ENCODE data around the gene LRRC4. TPM values are rescaled to one million over a fixed set of nuclear protein-coding genes. Genes with fewer than 3 reads are reported as not detected.

The LRRC4 gene
- total RNA-seq, 1 donor from 2014 or later, result 19.8 TPM

- no peak overlapping the region for H3K4me3 Mint-ChIP-seq
- no peak overlapping the region for H3K27ac Mint-ChIP-seq
- H4K20me1 ChIP-seq (ENCODE audit: low read depth), result no peaks in the 10 kb centered on the region
- H3K9me3 Mint-ChIP-seq, result no peaks in the 10 kb centered on the region
- TF ChIP-seq EZH2 (IDR thresholded peaks at IDR 0.05) (no peak), EZH2phosphoT487 (IDR thresholded peaks at IDR 0.05) (no peak)
- TF ChIP-seq, protein P1, sequence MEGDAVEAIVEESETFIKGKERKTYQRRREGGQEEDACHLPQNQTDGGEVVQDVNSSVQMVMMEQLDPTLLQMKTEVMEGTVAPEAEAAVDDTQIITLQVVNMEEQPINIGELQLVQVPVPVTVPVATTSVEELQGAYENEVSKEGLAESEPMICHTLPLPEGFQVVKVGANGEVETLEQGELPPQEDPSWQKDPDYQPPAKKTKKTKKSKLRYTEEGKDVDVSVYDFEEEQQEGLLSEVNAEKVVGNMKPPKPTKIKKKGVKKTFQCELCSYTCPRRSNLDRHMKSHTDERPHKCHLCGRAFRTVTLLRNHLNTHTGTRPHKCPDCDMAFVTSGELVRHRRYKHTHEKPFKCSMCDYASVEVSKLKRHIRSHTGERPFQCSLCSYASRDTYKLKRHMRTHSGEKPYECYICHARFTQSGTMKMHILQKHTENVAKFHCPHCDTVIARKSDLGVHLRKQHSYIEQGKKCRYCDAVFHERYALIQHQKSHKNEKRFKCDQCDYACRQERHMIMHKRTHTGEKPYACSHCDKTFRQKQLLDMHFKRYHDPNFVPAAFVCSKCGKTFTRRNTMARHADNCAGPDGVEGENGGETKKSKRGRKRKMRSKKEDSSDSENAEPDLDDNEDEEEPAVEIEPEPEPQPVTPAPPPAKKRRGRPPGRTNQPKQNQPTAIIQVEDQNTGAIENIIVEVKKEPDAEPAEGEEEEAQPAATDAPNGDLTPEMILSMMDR (IDR thresholded peaks at IDR 0.05), result no peak
- H3K4me1 Mint-ChIP-seq, result peaks cover 16% of the 10 kb centered on the region
- no peaks in the 10 kb centered on the region for H3K9me3 ChIP-seq (ENCODE audit: low read depth)
- H3K9ac ChIP-seq, result no peak overlapping the region
- no peak overlapping the region for H3K27ac ChIP-seq
- no peak overlapping the region for H2AFZ ChIP-seq (replicated peaks)
- no peak overlapping the region for H3K4me3 ChIP-seq
- no peaks in the 10 kb centered on the region for H3K27me3 ChIP-seq
- no peak for DNase-seq (ENCODE audit: low spot score)
- H3F3A ChIP-seq (ENCODE audit: low read depth), result no peaks in the 10 kb centered on the region
- H3K36me3 ChIP-seq, result no peaks in the 10 kb centered on the region
- peaks cover 4% of the 10 kb centered on the region for H3K4me1 ChIP-seq
- peaks cover 2% of the 10 kb centered on the region for H3K27me3 Mint-ChIP-seq (ENCODE audit: insufficient read depth, low read depth)
- H3K79me2 ChIP-seq (ENCODE audit: low read depth), result no peaks in the 10 kb centered on the region
- H3K36me3 Mint-ChIP-seq, result no peaks in the 10 kb centered on the region
- no peak overlapping the region for H3K4me2 ChIP-seq
Measured at GRCh38 chr7:128053991-128054390, 22.8 kb upstream of the LRRC4 start.

DNA sequence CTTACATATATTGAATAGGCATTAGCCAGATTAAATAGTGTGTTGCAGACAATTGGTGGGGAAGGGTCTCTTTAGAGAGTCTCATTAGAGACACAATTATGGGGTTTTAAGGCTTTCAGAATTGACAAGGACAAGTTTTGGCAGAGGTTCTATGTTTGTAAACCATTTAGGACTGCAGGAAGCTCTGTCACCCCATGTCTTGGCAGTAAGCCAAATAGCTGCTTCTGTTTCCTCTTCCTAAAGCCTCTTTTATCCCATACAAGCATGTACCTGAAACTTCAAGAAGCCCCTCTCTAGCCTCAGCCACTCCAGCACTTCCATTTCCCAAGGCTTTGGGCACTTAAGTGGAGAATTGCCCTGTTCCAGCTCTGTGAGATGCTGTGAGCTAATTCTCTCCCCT, 21.8 kb upstream of the LRRC4 start:
- no peaks in the 10 kb centered on the region for H3K36me3 Mint-ChIP-seq
- no peak overlapping the region for H3K27ac Mint-ChIP-seq
- Histone ChIP-seq H3K4me3 (no peak overlapping the region), H3K9ac (no peak overlapping the region), H3K36me3 (no peaks in the 10 kb centered on the region), H3K9me3 (ENCODE audit: low read depth) (no peaks in the 10 kb centered on the region), H4K20me1 (ENCODE audit: low read depth) (no peaks in the 10 kb centered on the region), H3K4me1 (no peaks in the 10 kb centered on the region), H3K4me2 (no peak overlapping the region), H3K27me3 (no peaks in the 10 kb centered on the region), H3K79me2 (ENCODE audit: low read depth) (no peaks in the 10 kb centered on the region), H3F3A (ENCODE audit: low read depth) (no peaks in the 10 kb centered on the region), H2AFZ (replicated peaks) (no peak overlapping the region), H3K27ac (no peak overlapping the region)
- H3K4me3 Mint-ChIP-seq, result no peak overlapping the region
- H3K27me3 Mint-ChIP-seq (ENCODE audit: insufficient read depth, low read depth), result peaks cover 2% of the 10 kb centered on the region
- no peak for DNase-seq (ENCODE audit: low spot score)
- TF ChIP-seq EZH2phosphoT487 (IDR thresholded peaks at IDR 0.05), result no peak
- TF ChIP-seq, protein P1 (IDR thresholded peaks at IDR 0.05), result no peak
- no peak for TF ChIP-seq EZH2 (IDR thresholded peaks at IDR 0.05)
- no peaks in the 10 kb centered on the region for H3K9me3 Mint-ChIP-seq
- H3K4me1 Mint-ChIP-seq, result peaks cover 11% of the 10 kb centered on the region

DNA sequence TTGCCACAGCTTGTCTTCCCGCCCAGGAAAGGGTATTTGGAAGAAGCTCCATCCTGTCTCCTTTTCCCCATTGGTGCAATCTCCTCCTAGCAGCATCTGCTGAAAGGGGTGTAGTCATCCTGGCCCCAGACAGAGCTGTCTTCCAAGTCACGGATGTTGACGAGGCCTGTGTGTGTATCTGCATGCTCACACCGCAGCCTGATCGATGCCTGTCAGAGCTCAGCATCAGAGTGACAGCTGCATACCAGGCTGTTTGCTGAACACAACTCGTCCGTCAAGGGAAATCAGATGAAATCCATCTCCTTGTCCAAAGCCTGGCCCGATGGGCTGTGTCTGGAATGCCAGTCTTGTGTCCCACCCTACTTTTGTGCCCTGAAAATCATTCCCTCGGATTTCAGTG, 21.2 kb upstream of the LRRC4 start:
- H3K27ac ChIP-seq, result no peak overlapping the region
- no peaks in the 10 kb centered on the region for H3K9me3 Mint-ChIP-seq
- no peaks in the 10 kb centered on the region for H3K27me3 ChIP-seq
- H3K9me3 ChIP-seq (ENCODE audit: low read depth), result no peaks in the 10 kb centered on the region
- H4K20me1 ChIP-seq (ENCODE audit: low read depth), result peaks cover 3% of the 10 kb centered on the region
- DNase-seq (ENCODE audit: low spot score), result no peak
- no peak overlapping the region for H3K4me3 Mint-ChIP-seq
- H3K4me1 Mint-ChIP-seq, result peaks cover 8% of the 10 kb centered on the region
- H2AFZ ChIP-seq (replicated peaks), result no peak overlapping the region
- H3K36me3 Mint-ChIP-seq, result no peaks in the 10 kb centered on the region
- no peaks in the 10 kb centered on the region for H3K36me3 ChIP-seq
- H3K9ac ChIP-seq, result no peak overlapping the region
- no peaks in the 10 kb centered on the region for H3F3A ChIP-seq (ENCODE audit: low read depth)
- H3K4me3 ChIP-seq, result no peak overlapping the region
- no peak for TF ChIP-seq EZH2phosphoT487 (IDR thresholded peaks at IDR 0.05)
- TF ChIP-seq EZH2 (IDR thresholded peaks at IDR 0.05), result no peak
- TF ChIP-seq, protein P1 (IDR thresholded peaks at IDR 0.05), result no peak
- no peaks in the 10 kb centered on the region for H3K4me1 ChIP-seq
- no peaks in the 10 kb centered on the region for H3K79me2 ChIP-seq (ENCODE audit: low read depth)
- no peak overlapping the region for H3K4me2 ChIP-seq
- H3K27ac Mint-ChIP-seq, result no peak overlapping the region
- H3K27me3 Mint-ChIP-seq (ENCODE audit: insufficient read depth, low read depth), result peaks cover 2% of the 10 kb centered on the region

Measured in neural progenitor cell (in vitro differentiated cells).